ENCODE results near the gene KMT2D.

- TF ChIP-seq CTCF (IDR thresholded peaks at IDR 0.05) (no peak), POLR2A (IDR thresholded peaks at IDR 0.05) (no peak)
Measured at GRCh38 chr12:49038291-49038955, 22.2 kb downstream of the KMT2D start.
